Suprapubic skin (tissue), 3 donors: ENCODE results near the gene PXMP4.

ENCODE experiments used
- EP300 ChIP-seq: sonication (generic); formaldehyde crosslinking; IDR thresholded peaks from one replicate; pipeline ENCODE4 v1.6.1; 2017; ENCODE audit warnings: antibody characterized with exemption
- TF ChIP-seq, protein P1 (sequence below), 2 donors: fragments of 200-600 bp in 1 of 2; fragments of 450-650 bp in 1 of 2; sonication (generic) in 1 of 2; IDR thresholded peaks; one replicate each; pipeline ENCODE4 v1.5.1; 2016 to 2019; ENCODE audit warnings: antibody characterized with exemption in 2 of 2, mild to moderate bottlenecking in 1 of 2, moderate library complexity in 1 of 2

DNA sequence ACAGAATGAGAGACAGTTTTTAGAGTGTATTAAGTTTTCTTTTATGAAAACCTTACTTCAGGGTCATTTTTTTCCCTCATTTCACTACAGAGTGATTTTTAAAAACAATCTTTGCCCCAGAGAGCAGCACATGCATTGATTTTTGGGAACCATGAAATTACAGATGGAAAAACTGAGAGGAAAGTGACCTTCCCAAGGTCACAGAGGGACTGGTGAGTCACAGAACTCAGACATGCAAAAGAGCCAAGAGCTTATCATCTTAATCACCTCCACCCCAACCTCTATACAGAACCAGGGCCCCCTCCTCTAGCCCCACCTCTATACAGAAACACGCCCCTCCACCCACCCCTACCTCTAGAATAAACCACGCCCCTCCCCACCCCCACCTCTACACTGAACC is 10.7 kb downstream of the PXMP4 start:
- TF ChIP-seq EP300: no peak
- TF ChIP-seq, protein P1, sequence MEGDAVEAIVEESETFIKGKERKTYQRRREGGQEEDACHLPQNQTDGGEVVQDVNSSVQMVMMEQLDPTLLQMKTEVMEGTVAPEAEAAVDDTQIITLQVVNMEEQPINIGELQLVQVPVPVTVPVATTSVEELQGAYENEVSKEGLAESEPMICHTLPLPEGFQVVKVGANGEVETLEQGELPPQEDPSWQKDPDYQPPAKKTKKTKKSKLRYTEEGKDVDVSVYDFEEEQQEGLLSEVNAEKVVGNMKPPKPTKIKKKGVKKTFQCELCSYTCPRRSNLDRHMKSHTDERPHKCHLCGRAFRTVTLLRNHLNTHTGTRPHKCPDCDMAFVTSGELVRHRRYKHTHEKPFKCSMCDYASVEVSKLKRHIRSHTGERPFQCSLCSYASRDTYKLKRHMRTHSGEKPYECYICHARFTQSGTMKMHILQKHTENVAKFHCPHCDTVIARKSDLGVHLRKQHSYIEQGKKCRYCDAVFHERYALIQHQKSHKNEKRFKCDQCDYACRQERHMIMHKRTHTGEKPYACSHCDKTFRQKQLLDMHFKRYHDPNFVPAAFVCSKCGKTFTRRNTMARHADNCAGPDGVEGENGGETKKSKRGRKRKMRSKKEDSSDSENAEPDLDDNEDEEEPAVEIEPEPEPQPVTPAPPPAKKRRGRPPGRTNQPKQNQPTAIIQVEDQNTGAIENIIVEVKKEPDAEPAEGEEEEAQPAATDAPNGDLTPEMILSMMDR (IDR thresholded peaks at IDR 0.05): no peak
